ENCODE measurements around the gene ARHGAP19.

Gene ARHGAP19

DNA sequence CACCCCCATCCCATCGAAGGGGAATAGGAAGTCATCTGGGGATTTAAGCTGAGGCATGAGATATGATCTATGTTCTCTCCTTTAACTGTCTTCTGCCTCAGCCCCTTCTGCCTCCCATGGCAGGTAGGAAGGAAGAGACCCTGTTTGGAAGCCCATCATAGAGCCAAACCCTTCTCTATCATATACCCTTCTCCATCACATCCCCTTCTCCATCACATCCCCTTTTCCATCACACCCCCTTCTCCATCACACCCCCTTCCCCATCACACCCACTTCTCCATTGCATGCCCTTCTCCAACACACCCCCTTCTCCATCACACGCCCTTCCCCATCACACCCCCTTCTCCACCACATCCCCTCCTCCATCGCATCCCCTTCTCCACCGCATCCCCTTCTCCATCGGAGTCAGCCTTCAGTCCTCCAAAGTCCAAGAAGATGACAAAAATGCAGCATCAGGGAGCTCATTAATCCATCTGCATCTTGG is 99.4 kb downstream of the ARHGAP19 start:
- DNase-seq (ENCODE audit: low spot score) = no peak

DNA sequence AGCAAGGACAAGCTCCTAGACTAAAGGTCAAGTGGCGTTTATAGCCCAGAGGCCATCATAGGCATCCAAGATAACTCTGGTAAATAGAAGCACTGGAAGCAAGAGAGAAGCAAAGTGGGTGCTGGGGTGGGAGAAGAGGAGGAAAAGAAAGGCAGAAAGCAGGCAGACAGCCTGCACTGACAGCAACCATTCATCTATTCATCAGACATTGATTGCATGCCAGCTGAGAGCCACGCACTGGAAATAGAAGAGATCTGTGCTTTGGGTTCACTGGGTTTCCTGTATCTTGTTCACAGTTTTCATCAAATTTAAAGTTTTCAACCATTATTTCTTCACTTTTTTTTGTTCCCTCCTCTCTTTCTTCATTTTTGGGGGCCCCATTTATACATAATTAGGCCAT is 102.0 kb downstream of the ARHGAP19 start:
- no peak for DNase-seq (ENCODE audit: low spot score)

- DNase-seq (ENCODE audit: low spot score) = no peak
These were observed 104.2 kb downstream of the ARHGAP19 start for GRCh38 chr10:97188261-97188711.

- no peak for DNase-seq (ENCODE audit: low spot score)
These were observed 105.5 kb downstream of the ARHGAP19 start for GRCh38 chr10:97186911-97187310.

DNA sequence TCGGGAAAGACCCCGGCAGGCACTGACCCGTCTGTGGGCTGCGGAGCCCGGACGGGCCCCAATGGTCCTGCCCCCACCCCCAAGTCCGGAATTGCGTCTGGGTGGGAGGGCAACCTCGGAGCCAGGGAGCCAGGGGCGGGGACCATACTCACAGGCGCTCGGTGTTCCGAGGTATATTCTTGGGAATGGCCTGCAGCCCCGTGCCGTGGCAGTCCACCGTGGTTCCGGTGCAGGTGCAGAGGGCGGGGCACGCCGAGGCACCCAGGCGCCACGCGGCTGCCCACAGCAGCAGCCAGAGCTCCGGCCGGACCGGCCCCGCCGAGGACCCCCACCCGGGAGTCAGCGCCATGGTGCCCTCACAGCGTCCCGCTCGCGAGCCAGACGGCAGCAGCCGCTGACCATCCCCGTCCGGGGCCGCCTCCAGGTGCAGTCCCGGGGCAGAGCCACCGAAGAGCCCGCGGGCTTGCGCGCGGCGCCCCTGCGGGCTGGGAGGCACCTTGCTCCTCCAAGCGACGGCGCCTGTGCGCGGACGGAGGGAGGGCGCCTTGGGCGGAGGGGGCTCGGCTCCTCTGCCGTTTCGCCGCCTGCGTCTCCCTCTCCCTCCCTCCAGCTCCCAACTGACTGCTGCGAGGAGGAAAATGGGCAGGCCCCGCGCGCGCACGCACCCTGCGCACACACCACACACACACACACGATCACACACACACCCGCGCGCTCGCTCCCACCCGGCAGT is 106.9 kb downstream of the ARHGAP19 start, which contains the start of gene SLIT1:
SLIT1 (minus strand) TSS at position 634 of the 733 bp plus-strand sequence; CDS start at position 349, 285 bp downstream.
- DNase-seq (ENCODE audit: low spot score) = no peak

GRCh38 chr10:97184971-97185325 is 107.5 kb downstream of the ARHGAP19 start:
- DNase-seq (ENCODE audit: low spot score) = no peak

DNA sequence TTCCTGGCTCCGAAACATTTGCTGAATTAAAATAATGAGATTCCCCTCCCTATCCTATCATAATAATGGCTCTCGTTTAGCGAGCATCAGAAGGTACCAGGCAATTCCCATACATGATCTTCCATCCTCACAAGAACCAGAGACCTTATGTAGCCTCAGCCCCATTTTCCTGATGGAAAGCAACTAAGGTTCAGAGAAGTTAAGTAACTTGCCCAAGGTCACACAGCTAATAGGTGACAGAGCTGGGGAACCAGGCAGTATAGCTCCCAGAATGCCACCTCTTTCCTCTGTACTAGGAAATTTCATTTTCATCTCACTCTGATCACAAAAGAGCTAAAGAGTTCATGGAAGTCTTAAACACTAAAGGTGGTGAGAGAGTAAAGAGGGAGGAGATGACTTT is 109.1 kb downstream of the ARHGAP19 start:
- no peak for DNase-seq (ENCODE audit: low spot score)

DNA sequence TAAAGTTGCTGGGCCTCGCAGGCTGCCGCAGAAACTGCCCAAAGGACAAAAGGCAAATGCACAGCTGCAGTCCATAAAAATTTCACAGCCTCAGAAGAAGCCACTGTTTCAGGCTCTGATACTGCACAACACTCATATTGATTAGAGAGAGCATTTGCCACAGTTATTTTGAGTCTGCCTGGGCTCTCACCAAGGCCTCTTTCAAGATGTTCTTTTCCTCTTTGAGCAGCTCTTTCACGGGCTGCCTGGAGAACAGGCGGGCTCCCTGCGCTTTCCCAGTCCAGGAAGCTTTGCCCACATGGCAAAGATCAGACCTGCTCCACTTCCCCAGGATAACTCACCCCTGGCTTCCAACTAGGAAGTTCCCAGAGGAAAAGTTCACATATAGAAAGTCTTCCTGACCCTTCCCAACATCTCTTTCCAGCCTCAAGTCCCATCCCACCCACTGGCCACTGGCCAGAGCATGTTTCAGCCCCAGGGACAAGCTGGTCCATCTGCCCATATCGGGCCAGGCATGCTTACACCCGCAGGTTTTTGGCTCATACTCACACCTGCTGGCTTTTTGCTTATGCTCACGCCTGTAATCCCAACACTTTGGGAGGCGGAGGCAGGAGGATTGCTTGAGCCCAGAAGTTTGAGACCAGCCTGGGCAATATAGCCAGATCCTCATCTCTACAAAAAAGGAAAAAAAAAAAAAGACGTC is 110.0 kb downstream of the ARHGAP19 start:
- no peak for DNase-seq (ENCODE audit: low spot score)

DNA sequence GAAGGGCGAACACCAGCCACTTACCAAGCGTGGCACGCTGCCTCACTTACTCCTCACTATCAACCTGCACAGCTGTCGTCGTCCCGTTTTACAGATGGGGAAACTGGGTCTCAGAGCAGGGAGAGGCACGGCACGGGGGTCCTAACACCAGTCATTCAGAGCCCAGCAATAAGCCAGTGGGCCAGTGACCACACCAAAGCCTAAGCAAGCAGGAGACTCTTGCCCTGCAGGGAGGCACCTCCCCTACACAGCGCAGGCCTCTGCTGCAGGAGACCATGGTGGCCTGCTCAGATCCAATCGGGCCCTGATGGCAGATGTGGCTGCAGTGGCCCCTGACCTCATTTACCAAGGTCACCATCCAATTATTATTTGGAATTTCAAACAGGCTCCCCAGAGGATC is 111.5 kb downstream of the ARHGAP19 start:
- no peak for DNase-seq (ENCODE audit: low spot score)

DNA sequence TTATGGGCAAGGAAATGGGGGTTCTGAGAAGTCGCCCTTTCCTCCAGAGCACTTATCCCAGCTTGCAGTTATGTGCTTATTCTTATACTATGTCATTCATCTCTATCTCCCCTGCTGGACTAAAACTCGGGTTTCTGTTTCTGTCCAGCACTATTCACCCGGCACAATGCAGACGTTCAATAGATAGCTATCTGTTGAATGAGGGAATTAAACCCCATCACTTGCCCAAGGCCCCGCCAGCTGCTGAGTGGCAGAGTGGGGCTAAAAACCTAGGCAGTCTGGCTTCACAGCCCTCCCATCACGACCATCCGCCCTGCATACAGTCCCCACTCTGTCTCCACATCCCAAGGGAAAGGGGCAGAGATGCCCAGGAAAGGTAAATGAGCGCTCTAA is 112.1 kb downstream of the ARHGAP19 start:
- no peak for DNase-seq (ENCODE audit: low spot score)

- DNase-seq (ENCODE audit: low spot score) = no peak
These were observed 112.6 kb downstream of the ARHGAP19 start for GRCh38 chr10:97179731-97180362.

DNA sequence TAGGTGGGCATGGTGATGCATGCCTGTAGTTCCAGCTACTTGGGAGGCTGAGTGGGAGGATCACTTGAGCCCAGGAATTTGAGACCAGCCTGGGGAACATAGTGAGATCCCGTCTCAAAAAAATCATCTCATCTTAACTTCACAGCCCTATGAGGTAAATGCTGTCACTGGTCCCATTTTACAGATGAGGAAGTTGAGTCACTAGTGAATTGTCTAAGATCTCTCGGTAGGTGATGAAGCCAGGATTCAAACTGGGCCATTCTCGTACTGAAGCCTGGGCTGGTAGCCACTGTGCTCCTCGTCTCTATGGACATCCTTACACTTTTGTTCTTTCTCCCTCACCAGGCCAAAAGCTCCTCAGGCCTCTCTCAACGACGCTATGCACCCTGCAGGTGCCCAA is 113.1 kb downstream of the ARHGAP19 start:
- no peak for DNase-seq (ENCODE audit: low spot score)

- DNase-seq (ENCODE audit: low spot score) = no peak
These were observed 114.4 kb downstream of the ARHGAP19 start for GRCh38 chr10:97178074-97178473.

- no peak for DNase-seq (ENCODE audit: low spot score)
These were observed 116.2 kb downstream of the ARHGAP19 start for GRCh38 chr10:97176226-97176625.

- no peak for DNase-seq (ENCODE audit: low spot score)
These were observed 116.9 kb downstream of the ARHGAP19 start for GRCh38 chr10:97175586-97175985.

DNA sequence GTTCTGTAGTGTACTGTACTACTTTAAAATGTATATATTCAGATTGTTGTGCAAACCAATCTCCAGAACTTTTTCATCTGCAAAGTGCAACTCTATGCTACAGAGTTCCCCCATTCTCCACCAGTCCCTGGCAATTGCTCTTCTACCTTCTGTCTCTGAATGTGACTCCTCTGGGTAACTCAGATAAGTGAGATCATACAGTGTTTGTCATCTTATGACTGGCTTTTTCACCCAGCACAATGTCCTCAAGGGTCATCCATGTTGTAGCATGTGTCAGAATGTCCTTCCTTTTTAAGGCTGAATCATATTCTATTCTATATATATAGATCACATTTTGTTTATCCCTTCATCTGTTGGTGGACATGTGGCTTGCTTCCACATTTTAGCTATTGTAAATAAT is 117.5 kb downstream of the ARHGAP19 start:
- no peak for DNase-seq (ENCODE audit: low spot score)

DNA sequence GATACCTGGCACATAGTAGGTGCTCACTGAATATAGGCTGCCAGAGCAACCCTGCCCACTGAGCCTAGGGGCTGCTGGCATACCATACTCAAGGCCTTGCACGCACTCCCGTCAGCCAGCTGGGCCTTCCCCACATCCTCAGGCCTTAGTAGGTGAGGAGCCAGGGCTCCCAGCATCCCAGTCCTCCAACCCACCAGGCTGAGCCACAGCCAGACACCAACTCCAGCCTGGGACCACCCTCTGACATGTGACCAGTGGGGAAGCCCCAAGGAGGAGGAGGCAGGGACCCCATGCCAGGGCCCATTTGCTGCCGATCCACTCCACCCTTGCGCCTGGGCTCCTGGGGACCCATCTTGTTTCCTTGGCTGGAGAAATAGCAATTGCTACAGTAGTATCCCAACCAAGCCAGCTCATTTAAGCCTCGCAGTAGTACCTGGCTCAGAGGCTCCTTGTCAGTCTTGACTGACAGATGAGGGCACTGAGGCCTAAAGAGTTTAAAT is 118.1 kb downstream of the ARHGAP19 start:
- DNase-seq (ENCODE audit: low spot score) = no peak

GRCh38 chr10:97173036-97173435 is 119.4 kb downstream of the ARHGAP19 start:
- no peak for DNase-seq (ENCODE audit: low spot score)

All from hematopoietic multipotent progenitor cell treated with erythropoietin and hydrocortisone succinate and interleukin-3 and kit ligand, for 17 days (in vitro differentiated cells).